ENCODE measurements around the gene ABHD16A. TPM values are rescaled to one million over a fixed set of nuclear protein-coding genes. Genes with fewer than 3 reads are reported as not detected.
A peak's percentile ranks its signal among the peaks of the same experiment; 100 is the strongest.

ABHD16A gene
- total RNA-seq, 1 donor from 2014 or later: 54.7 TPM

DNA sequence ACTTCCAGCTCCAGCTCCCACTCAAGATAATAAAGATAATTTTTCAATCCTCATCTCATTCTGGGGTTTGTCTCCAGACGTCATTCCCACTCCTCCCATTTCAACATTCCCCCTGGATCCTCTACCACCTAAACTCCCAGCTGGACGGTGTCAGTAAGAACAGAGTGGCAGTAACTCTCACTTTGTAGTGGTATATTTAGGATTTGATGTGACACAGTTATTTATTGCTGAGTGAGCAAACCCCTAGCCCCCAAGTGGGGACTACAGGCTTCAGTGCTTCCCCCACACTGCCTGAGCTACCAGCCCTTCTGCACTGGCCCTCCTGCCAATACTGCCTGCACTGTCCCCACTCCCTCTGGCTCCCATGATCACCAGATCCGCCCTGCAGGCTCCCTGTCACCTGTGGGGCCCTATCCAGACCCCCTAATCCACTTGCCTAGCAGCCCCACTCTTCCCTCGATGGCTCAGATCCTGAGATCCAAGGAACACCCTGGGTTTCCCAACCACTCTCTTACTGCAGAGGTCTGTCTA lies 44.9 kb downstream of the ABHD16A start:
- Mint-ChIP-seq H3K9me3 (ENCODE audit: unreplicated experiment) (no peaks in the 10 kb centered on the region), H3K4me1 (ENCODE audit: unreplicated experiment) (peaks cover 16% of the 10 kb centered on the region), H3K27ac (ENCODE audit: unreplicated experiment) (peak overlapping the region; percentile 48), H3K36me3 (ENCODE audit: low read depth, unreplicated experiment) (peaks cover 4% of the 10 kb centered on the region), H3K4me3 (ENCODE audit: unreplicated experiment) (peak overlapping the region; percentile 62), H3K27me3 (ENCODE audit: unreplicated experiment) (peaks cover 7% of the 10 kb centered on the region)
- TF ChIP-seq, protein P1, sequence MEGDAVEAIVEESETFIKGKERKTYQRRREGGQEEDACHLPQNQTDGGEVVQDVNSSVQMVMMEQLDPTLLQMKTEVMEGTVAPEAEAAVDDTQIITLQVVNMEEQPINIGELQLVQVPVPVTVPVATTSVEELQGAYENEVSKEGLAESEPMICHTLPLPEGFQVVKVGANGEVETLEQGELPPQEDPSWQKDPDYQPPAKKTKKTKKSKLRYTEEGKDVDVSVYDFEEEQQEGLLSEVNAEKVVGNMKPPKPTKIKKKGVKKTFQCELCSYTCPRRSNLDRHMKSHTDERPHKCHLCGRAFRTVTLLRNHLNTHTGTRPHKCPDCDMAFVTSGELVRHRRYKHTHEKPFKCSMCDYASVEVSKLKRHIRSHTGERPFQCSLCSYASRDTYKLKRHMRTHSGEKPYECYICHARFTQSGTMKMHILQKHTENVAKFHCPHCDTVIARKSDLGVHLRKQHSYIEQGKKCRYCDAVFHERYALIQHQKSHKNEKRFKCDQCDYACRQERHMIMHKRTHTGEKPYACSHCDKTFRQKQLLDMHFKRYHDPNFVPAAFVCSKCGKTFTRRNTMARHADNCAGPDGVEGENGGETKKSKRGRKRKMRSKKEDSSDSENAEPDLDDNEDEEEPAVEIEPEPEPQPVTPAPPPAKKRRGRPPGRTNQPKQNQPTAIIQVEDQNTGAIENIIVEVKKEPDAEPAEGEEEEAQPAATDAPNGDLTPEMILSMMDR (IDR thresholded peaks at IDR 0.05; ENCODE audit: unreplicated experiment): no peak
- DNase-seq (ENCODE audit: low spot score): no peak

DNA sequence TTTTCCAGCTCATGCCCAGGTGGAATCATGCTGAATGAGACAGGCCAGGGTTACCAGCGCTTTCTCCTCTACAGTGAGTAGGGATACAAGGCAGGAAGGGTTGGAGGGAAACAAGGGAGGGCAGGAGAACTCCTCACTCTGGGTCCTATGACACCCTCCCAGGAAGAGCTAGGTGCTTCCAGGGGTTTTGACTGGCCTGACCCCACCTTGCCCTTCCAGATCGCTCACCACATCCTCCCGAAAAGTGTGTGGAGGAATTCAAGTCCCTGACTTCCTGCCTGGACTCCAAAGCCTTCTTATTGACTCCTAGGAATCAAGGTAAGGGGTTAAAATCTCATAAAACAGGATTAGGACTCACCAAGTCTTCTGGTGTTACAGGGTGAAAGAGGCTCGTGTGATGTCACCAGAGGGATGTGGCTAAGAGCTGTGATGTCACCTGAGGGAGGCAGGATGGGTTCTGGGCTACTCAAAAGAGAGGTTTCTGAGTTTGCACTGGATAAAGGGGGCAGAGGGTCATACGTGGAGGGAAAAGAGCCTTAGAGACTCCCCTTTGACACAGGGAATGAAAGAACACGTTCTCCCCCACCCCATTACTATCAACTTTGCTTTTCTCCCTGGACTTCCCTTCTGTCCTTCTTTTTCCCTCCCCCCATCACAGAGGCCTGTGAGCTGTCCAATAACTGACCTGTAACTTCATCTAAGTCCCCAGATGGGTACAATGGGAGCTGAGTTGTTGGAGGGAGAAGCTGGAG lies 45.5 kb downstream of the ABHD16A start:
- Mint-ChIP-seq H3K4me1 (ENCODE audit: unreplicated experiment) (peaks cover 17% of the 10 kb centered on the region), H3K36me3 (ENCODE audit: low read depth, unreplicated experiment) (peaks cover 7% of the 10 kb centered on the region), H3K27me3 (ENCODE audit: unreplicated experiment) (peaks cover 7% of the 10 kb centered on the region), H3K9me3 (ENCODE audit: unreplicated experiment) (no peaks in the 10 kb centered on the region), H3K4me3 (ENCODE audit: unreplicated experiment) (peak overlapping the region; percentile 62), H3K27ac (ENCODE audit: unreplicated experiment) (peak overlapping the region; percentile 48)
- DNase-seq (ENCODE audit: low spot score): no peak
- TF ChIP-seq, protein P1 (IDR thresholded peaks at IDR 0.05; ENCODE audit: unreplicated experiment): no peak

DNA sequence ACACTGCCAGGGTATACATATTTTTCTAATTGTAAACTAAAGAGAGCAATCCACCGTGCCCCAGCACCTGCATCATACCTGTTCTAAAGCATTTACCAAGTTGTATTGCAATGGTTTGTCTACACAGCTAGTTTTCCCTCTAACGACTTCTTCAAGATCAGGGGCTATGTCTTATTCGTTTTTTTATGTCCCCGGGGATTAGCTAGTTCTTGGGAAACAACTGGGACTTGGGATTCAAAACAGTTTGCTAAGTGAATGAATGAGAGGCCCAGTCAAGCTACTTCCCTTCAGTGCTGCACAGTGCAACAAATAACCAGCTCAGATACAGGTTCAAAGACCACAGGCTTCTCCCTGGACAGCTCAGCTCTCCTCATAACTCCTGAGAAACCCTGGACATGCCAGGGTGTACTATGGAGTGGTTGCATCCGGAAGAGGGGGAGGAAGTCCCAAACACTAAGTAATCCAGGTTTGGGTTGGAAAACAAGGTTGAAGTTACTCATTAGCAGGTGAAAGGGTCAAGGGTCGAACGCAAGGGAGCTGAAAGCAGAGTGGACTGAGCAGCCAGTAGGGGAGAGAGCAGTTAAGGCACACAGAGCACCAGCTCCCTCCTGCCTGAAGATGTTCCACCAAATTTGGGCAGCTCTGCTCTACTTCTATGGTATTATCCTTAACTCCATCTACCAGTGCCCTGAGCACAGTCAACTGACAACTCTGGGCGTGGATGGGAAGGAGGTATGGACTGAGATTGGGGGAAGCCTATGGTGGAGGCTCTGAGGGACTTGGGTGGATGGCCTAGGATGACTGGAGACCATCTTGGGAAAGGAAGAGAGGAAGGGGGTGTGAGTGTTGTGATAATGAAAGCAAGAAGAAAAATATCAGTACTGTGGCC lies 47.5 kb downstream of the ABHD16A start, which contains the start of gene APOM:
TSS of gene APOM (plus strand) at position 546 of the 889 bp plus-strand sequence. CDS start at position 619, 73 bp downstream.
- Mint-ChIP-seq H3K27ac (ENCODE audit: unreplicated experiment) (no peak within 1 kb of the TSS), H3K4me3 (ENCODE audit: unreplicated experiment) (no peak within 1 kb of the TSS), H3K27me3 (ENCODE audit: unreplicated experiment) (peaks cover 9% of the 10 kb centered on the region), H3K4me1 (ENCODE audit: unreplicated experiment) (peaks cover 26% of the 10 kb centered on the region), H3K36me3 (ENCODE audit: low read depth, unreplicated experiment) (peaks cover 7% of the 10 kb centered on the region), H3K9me3 (ENCODE audit: unreplicated experiment) (no peaks in the 10 kb centered on the region)
- TF ChIP-seq, protein P1 (IDR thresholded peaks at IDR 0.05; ENCODE audit: unreplicated experiment): no peak
- DNase-seq (ENCODE audit: low spot score): no peak

DNA sequence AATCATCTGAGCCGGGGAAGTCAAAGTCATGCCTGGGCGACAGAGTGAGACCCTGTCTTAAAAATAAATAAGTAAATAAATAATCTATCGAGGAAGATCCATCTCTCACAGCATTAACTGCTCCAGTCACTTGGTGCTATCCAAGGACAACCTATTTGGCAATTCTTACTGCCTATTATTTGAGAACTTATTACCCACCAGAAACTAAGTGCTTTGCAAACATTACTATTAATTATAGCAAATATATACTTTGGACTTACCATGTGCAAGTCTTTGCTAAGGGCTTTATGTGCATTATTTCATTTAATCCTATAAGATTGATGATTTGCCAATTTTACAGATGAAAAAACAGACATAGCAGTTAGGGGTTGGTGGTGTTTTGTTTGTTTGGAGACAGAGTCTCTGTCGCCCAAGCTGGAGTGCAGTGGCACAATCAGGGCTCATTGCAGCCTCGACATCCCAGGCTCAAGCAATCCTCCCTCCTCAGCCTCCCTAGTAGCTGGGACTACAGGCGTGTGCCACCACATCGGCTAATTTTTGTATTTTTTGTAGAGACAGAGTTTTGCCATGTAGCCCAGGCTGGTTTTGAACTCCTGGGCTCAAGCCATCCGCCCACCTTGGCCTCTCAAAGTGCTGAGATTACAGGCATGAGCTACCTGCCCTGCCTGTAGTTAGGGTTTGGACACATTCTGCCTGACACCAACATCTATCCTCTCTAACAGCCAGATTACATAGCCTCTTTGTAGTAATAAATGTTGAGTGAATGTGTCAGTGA lies 48.4 kb downstream of the ABHD16A start:
- DNase-seq (ENCODE audit: low spot score): no peak
- no peaks in the 10 kb centered on the region for H3K9me3 Mint-ChIP-seq (ENCODE audit: unreplicated experiment)
- H3K4me1 Mint-ChIP-seq (ENCODE audit: unreplicated experiment): peaks cover 25% of the 10 kb centered on the region
- H3K27ac Mint-ChIP-seq (ENCODE audit: unreplicated experiment): no peak overlapping the region
- H3K4me3 Mint-ChIP-seq (ENCODE audit: unreplicated experiment): no peak overlapping the region
- TF ChIP-seq, protein P1 (IDR thresholded peaks at IDR 0.05; ENCODE audit: unreplicated experiment): no peak
- H3K36me3 Mint-ChIP-seq (ENCODE audit: low read depth, unreplicated experiment): peaks cover 7% of the 10 kb centered on the region
- H3K27me3 Mint-ChIP-seq (ENCODE audit: unreplicated experiment): peaks cover 11% of the 10 kb centered on the region
